ENCODE measurements around the gene DERL3. TPM values are rescaled to one million over a fixed set of nuclear protein-coding genes. Genes with fewer than 3 reads are reported as not detected.

The DERL3 gene
- total RNA-seq, 1 donor from 2014 or later, result 1.1 TPM

DNA sequence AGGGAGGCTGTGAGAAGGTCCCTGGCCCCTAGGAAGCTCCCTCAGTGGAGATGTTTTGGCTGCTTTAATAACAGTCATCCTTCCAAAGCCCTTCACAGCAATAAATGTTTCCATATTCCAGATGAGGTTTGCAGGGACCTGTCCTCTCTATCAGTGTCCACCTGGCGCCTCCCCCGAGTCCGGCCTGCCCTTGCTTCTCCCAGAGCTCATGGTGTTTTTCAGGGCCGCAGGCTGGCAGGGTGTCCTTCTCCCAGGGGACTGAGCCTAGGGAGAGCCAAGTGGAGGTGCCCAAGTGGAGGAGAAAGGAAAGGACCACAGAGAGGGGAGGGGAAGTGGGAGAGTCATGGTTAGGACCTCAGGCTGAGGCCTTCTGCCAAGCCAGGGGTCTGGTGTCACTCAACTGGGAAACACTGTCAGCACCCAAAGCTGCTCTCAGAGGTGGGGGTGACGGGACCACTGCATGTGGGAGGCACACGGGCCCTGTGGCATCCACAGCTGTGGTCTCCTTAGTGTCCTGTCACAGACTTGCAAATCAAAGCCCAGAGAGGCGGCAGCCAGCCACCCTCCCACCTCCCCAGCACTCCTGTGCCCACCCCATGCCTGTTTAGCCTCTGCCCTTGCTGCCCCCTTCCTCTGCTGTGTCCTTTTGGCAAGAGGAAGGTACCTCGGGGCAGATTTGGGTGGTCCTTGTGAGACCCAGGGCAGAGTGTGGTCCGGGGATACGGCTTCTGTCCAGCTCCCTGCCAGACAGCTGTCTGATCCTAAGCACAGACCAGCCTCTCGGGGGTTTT, 6.4 kb downstream of the DERL3 start:
- Mint-ChIP-seq H3K4me3 (no peak overlapping the region), H3K9me3 (no peaks in the 10 kb centered on the region), H3K27me3 (ENCODE audit: insufficient read depth, low read depth) (peaks cover 2% of the 10 kb centered on the region), H3K4me1 (peaks cover 12% of the 10 kb centered on the region), H3K27ac (peak overlapping the region; percentile 69), H3K36me3 (peaks cover 26% of the 10 kb centered on the region)
- Histone ChIP-seq H3K36me3 (no peaks in the 10 kb centered on the region), H3F3A (ENCODE audit: low read depth) (peaks cover 8% of the 10 kb centered on the region), H3K27me3 (no peaks in the 10 kb centered on the region), H3K79me2 (ENCODE audit: low read depth) (peaks cover 12% of the 10 kb centered on the region), H4K20me1 (ENCODE audit: low read depth) (peaks cover 41% of the 10 kb centered on the region), H3K4me3 (no peak overlapping the region), H2AFZ (replicated peaks) (no peak overlapping the region), H3K4me2 (no peak overlapping the region), H3K4me1 (peaks cover 1% of the 10 kb centered on the region), H3K9ac (no peak overlapping the region), H3K9me3 (ENCODE audit: low read depth) (no peaks in the 10 kb centered on the region), H3K27ac (no peak overlapping the region)
- TF ChIP-seq, protein P1, sequence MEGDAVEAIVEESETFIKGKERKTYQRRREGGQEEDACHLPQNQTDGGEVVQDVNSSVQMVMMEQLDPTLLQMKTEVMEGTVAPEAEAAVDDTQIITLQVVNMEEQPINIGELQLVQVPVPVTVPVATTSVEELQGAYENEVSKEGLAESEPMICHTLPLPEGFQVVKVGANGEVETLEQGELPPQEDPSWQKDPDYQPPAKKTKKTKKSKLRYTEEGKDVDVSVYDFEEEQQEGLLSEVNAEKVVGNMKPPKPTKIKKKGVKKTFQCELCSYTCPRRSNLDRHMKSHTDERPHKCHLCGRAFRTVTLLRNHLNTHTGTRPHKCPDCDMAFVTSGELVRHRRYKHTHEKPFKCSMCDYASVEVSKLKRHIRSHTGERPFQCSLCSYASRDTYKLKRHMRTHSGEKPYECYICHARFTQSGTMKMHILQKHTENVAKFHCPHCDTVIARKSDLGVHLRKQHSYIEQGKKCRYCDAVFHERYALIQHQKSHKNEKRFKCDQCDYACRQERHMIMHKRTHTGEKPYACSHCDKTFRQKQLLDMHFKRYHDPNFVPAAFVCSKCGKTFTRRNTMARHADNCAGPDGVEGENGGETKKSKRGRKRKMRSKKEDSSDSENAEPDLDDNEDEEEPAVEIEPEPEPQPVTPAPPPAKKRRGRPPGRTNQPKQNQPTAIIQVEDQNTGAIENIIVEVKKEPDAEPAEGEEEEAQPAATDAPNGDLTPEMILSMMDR (IDR thresholded peaks at IDR 0.05), result no peak
- TF ChIP-seq EZH2phosphoT487 (IDR thresholded peaks at IDR 0.05) (no peak), EZH2 (IDR thresholded peaks at IDR 0.05) (no peak)
- no peak for DNase-seq (ENCODE audit: low spot score)

DNA sequence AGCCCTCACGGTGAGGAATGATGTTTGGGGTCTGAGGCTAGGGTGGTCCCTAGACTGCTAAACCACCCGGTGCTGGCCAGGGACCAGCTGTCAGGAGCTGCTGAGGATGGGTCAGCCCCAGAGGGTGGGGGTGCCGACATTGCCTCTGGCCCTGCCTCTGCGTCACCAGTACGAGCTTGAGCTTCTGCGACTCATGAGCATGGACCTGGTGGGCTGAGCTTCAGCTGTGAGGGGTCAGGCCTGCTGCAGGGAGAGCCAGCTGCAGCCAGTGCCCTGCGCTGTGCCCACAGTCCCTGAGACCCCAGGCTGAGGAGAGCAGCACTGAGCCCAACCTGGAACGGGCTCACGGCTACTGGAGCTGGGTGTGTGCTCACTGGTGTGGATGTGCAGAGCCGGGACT, 7.0 kb downstream of the DERL3 start:
- H3K9ac ChIP-seq, result no peak overlapping the region
- H3K27ac ChIP-seq, result no peak overlapping the region
- no peaks in the 10 kb centered on the region for H3K36me3 ChIP-seq
- peaks cover 28% of the 10 kb centered on the region for H3K36me3 Mint-ChIP-seq
- H3K4me1 Mint-ChIP-seq, result peaks cover 8% of the 10 kb centered on the region
- H4K20me1 ChIP-seq (ENCODE audit: low read depth), result peaks cover 34% of the 10 kb centered on the region
- TF ChIP-seq EZH2phosphoT487 (IDR thresholded peaks at IDR 0.05), result no peak
- no peak for TF ChIP-seq EZH2 (IDR thresholded peaks at IDR 0.05)
- TF ChIP-seq, protein P1 (IDR thresholded peaks at IDR 0.05), result no peak
- H3F3A ChIP-seq (ENCODE audit: low read depth), result peaks cover 3% of the 10 kb centered on the region
- H3K79me2 ChIP-seq (ENCODE audit: low read depth), result peaks cover 12% of the 10 kb centered on the region
- no peak overlapping the region for H3K4me3 Mint-ChIP-seq
- H2AFZ ChIP-seq (replicated peaks), result no peak overlapping the region
- no peak overlapping the region for H3K4me2 ChIP-seq
- H3K9me3 Mint-ChIP-seq, result no peaks in the 10 kb centered on the region
- H3K27me3 ChIP-seq, result no peaks in the 10 kb centered on the region
- no peak for DNase-seq (ENCODE audit: low spot score)
- no peaks in the 10 kb centered on the region for H3K4me1 ChIP-seq
- no peak overlapping the region for H3K4me3 ChIP-seq
- H3K9me3 ChIP-seq (ENCODE audit: low read depth), result no peaks in the 10 kb centered on the region
- H3K27ac Mint-ChIP-seq, result no peak overlapping the region
- H3K27me3 Mint-ChIP-seq (ENCODE audit: insufficient read depth, low read depth), result peaks cover 2% of the 10 kb centered on the region

DNA sequence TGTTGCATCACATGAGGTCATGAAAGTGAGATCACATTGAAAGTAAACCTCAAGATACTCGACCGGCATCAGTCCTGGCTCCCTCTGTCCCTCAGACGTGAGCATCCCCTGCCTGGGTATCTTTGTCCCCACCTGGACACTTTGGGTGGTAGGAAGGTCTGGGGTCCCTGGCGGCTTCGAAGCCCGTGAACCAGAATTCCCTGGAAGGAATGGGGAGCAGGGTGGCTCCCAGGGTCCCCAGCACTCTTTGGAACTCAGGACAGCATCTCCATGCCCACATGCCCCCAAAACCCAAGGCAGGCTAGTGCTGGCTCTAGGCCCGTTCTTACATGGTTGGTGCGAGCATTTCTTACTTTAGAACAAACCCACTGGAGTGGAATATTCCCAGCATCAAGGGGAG, 7.5 kb downstream of the DERL3 start:
- no peaks in the 10 kb centered on the region for H3K36me3 ChIP-seq
- no peak overlapping the region for H3K27ac ChIP-seq
- no peaks in the 10 kb centered on the region for H3K9me3 ChIP-seq (ENCODE audit: low read depth)
- DNase-seq (ENCODE audit: low spot score), result no peak
- no peak overlapping the region for H3K4me3 ChIP-seq
- H3K27me3 ChIP-seq, result no peaks in the 10 kb centered on the region
- H4K20me1 ChIP-seq (ENCODE audit: low read depth), result peaks cover 30% of the 10 kb centered on the region
- peaks cover 12% of the 10 kb centered on the region for H3K79me2 ChIP-seq (ENCODE audit: low read depth)
- no peaks in the 10 kb centered on the region for H3K4me1 ChIP-seq
- peaks cover 2% of the 10 kb centered on the region for H3F3A ChIP-seq (ENCODE audit: low read depth)
- H3K4me2 ChIP-seq, result no peak overlapping the region
- no peak overlapping the region for H2AFZ ChIP-seq (replicated peaks)
- Mint-ChIP-seq H3K9me3 (no peaks in the 10 kb centered on the region), H3K4me3 (no peak overlapping the region), H3K27ac (no peak overlapping the region), H3K36me3 (peaks cover 27% of the 10 kb centered on the region), H3K4me1 (peaks cover 5% of the 10 kb centered on the region), H3K27me3 (ENCODE audit: insufficient read depth, low read depth) (peaks cover 2% of the 10 kb centered on the region)
- H3K9ac ChIP-seq, result no peak overlapping the region
- TF ChIP-seq EZH2phosphoT487 (IDR thresholded peaks at IDR 0.05) (no peak), EZH2 (IDR thresholded peaks at IDR 0.05) (no peak)
- TF ChIP-seq, protein P1 (IDR thresholded peaks at IDR 0.05), result no peak
